ENCODE data around the gene CAB39L. TPM values are rescaled to one million over a fixed set of nuclear protein-coding genes. Genes with fewer than 3 reads are reported as not detected.

The CAB39L gene
- polyA plus RNA-seq (2013) = 23.0 and 24.4 TPM in 2 replicates

- no CpG with 5 or more reads among the region's 53 CpGs for WGBS (ENCODE audit: extremely low coverage, insufficient coverage, insufficient read length)
- peak within 1 kb of the TSS; percentile 77 for H3K27ac ChIP-seq (ENCODE audit: low read depth, low read length)
- H3K27me3 ChIP-seq (ENCODE audit: insufficient read depth, low read length) = no peaks in the 10 kb centered on the region
- H3K4ac ChIP-seq (ENCODE audit: low read depth, low read length) = peak within 1 kb of the TSS; percentile 59
- H2BK5ac ChIP-seq (ENCODE audit: low read depth, low read length, poor library complexity) = peak within 1 kb of the TSS; percentile 80
- peak within 1 kb of the TSS; percentile 35 for H2BK120ac ChIP-seq (ENCODE audit: insufficient read depth, low read length, poor library complexity)
- peak within 1 kb of the TSS; percentile 83 for H4K12ac ChIP-seq (ENCODE audit: low read depth, low read length)
- H3K9me3 ChIP-seq (ENCODE audit: insufficient read depth, low read depth, low read length) = no peaks in the 10 kb centered on the region
- no peak within 1 kb of the TSS for H3K23ac ChIP-seq (ENCODE audit: low read length)
- H3K36me3 ChIP-seq (ENCODE audit: control insufficient read depth in 1 of 2, insufficient read depth in 2 of 2, low read length in 2 of 2) = no peaks in the 10 kb centered on the region
- peak; percentile 99 to 100 for DNase-seq
- peak within 1 kb of the TSS; percentile 87 for H3K9ac ChIP-seq (ENCODE audit: low read length)
- H3K79me1 ChIP-seq (ENCODE audit: low read length) = peaks cover 7% of the 10 kb centered on the region
- peak within 1 kb of the TSS; percentile 88 for H3K18ac ChIP-seq (ENCODE audit: low read length)
- peak within 1 kb of the TSS; percentile 92 for H3K4me3 ChIP-seq (ENCODE audit: low read depth, low read length)
- H3K14ac ChIP-seq (ENCODE audit: low read length) = peak within 1 kb of the TSS; percentile 92
- H4K91ac ChIP-seq (ENCODE audit: low read depth, low read length) = peak within 1 kb of the TSS; percentile 85
- no peak within 1 kb of the TSS for H2BK12ac ChIP-seq (ENCODE audit: low read length)
- H3K79me2 ChIP-seq (ENCODE audit: control insufficient read depth, insufficient read depth, low read length, poor library complexity) = peaks cover 2% of the 10 kb centered on the region
- peak within 1 kb of the TSS; percentile 94 for H4K8ac ChIP-seq (ENCODE audit: low read depth, low read length)
- peak within 1 kb of the TSS; percentile 74 for H2AFZ ChIP-seq (ENCODE audit: insufficient read depth, low read length, poor library complexity)
- H2AK5ac ChIP-seq (ENCODE audit: low read length) = no peak within 1 kb of the TSS
- no peaks in the 10 kb centered on the region for H3K4me1 ChIP-seq (ENCODE audit: control insufficient read depth in 1 of 2, insufficient read depth in 2 of 2, low read length in 2 of 2)
- H3K4me2 ChIP-seq (ENCODE audit: low read length) = peak within 1 kb of the TSS; percentile 75
These were observed at the start of gene CAB39L, which contains the start of gene SETDB2 for GRCh38 chr13:49443704-49444523. Gene CAB39L, minus strand, starts transcription at chr13:49444064. Its CDS starts 61,154 bp downstream, at chr13:49382910. Gene SETDB2, plus strand, starts transcription at chr13:49444274. Its CDS starts 7,620 bp downstream, at chr13:49451894.

GRCh38 chr13:49488563-49488962, 44.7 kb upstream of the CAB39L start:
- Histone ChIP-seq H3K27me3 (ENCODE audit: insufficient read depth, low read length) (no peaks in the 10 kb centered on the region), H3K27ac (ENCODE audit: low read depth, low read length) (no peak overlapping the region), H3K4ac (ENCODE audit: low read depth, low read length) (no peak overlapping the region), H3K14ac (ENCODE audit: low read length) (no peak overlapping the region), H4K8ac (ENCODE audit: low read depth, low read length) (no peak overlapping the region), H3K4me1 (ENCODE audit: control insufficient read depth in 1 of 2, insufficient read depth in 2 of 2, low read length in 2 of 2) (no peaks in the 10 kb centered on the region), H2AK5ac (ENCODE audit: low read length) (no peak overlapping the region), H4K12ac (ENCODE audit: low read depth, low read length) (no peak overlapping the region), H3K79me2 (ENCODE audit: control insufficient read depth, insufficient read depth, low read length, poor library complexity) (no peaks in the 10 kb centered on the region), H2BK120ac (ENCODE audit: insufficient read depth, low read length, poor library complexity) (no peak overlapping the region), H3K23ac (ENCODE audit: low read length) (no peak overlapping the region), H3K9me3 (ENCODE audit: insufficient read depth, low read depth, low read length) (no peaks in the 10 kb centered on the region), H4K91ac (ENCODE audit: low read depth, low read length) (no peak overlapping the region), H3K79me1 (ENCODE audit: low read length) (no peaks in the 10 kb centered on the region), H3K9ac (ENCODE audit: low read length) (no peak overlapping the region), H3K36me3 (ENCODE audit: control insufficient read depth in 1 of 2, insufficient read depth in 2 of 2, low read length in 2 of 2) (peaks cover 1 to 2% of the 10 kb centered on the region in 2 experiments), H3K18ac (ENCODE audit: low read length) (no peak overlapping the region), H3K4me3 (ENCODE audit: low read depth, low read length) (no peak overlapping the region), H2AFZ (ENCODE audit: insufficient read depth, low read length, poor library complexity) (no peak overlapping the region), H3K4me2 (ENCODE audit: low read length) (no peak overlapping the region), H2BK12ac (ENCODE audit: low read length) (no peak overlapping the region), H2BK5ac (ENCODE audit: low read depth, low read length, poor library complexity) (no peak overlapping the region)
- no peak for DNase-seq
- WGBS (ENCODE audit: extremely low coverage, insufficient coverage, insufficient read length) = no CpG with 5 or more reads among the region's 2 CpGs

- Histone ChIP-seq H3K9me3 (ENCODE audit: insufficient read depth, low read depth, low read length) (no peaks in the 10 kb centered on the region), H2BK5ac (ENCODE audit: low read depth, low read length, poor library complexity) (no peak overlapping the region), H3K4me1 (ENCODE audit: control insufficient read depth in 1 of 2, insufficient read depth in 2 of 2, low read length in 2 of 2) (no peaks in the 10 kb centered on the region), H3K36me3 (ENCODE audit: control insufficient read depth in 1 of 2, insufficient read depth in 2 of 2, low read length in 2 of 2) (peaks cover 2 to 4% of the 10 kb centered on the region in 2 experiments), H3K4ac (ENCODE audit: low read depth, low read length) (no peak overlapping the region), H3K79me1 (ENCODE audit: low read length) (no peaks in the 10 kb centered on the region), H3K9ac (ENCODE audit: low read length) (no peak overlapping the region), H2BK12ac (ENCODE audit: low read length) (no peak overlapping the region), H2AFZ (ENCODE audit: insufficient read depth, low read length, poor library complexity) (no peak overlapping the region), H3K14ac (ENCODE audit: low read length) (no peak overlapping the region), H3K4me3 (ENCODE audit: low read depth, low read length) (no peak overlapping the region), H4K12ac (ENCODE audit: low read depth, low read length) (no peak overlapping the region), H2AK5ac (ENCODE audit: low read length) (no peak overlapping the region), H4K91ac (ENCODE audit: low read depth, low read length) (no peak overlapping the region), H3K79me2 (ENCODE audit: control insufficient read depth, insufficient read depth, low read length, poor library complexity) (no peaks in the 10 kb centered on the region), H2BK120ac (ENCODE audit: insufficient read depth, low read length, poor library complexity) (no peak overlapping the region), H3K4me2 (ENCODE audit: low read length) (no peak overlapping the region), H3K18ac (ENCODE audit: low read length) (no peak overlapping the region), H4K8ac (ENCODE audit: low read depth, low read length) (no peak overlapping the region), H3K23ac (ENCODE audit: low read length) (no peak overlapping the region), H3K27me3 (ENCODE audit: insufficient read depth, low read length) (no peaks in the 10 kb centered on the region), H3K27ac (ENCODE audit: low read depth, low read length) (no peak overlapping the region)
- WGBS (ENCODE audit: extremely low coverage, insufficient coverage, insufficient read length) = no CpG with 5 or more reads among the region's 5 CpGs
- no peak for DNase-seq
These were observed 37.9 kb upstream of the CAB39L start for GRCh38 chr13:49481788-49482187.

- Histone ChIP-seq H3K4me2 (ENCODE audit: low read length) (no peak overlapping the region), H3K14ac (ENCODE audit: low read length) (no peak overlapping the region), H3K79me2 (ENCODE audit: control insufficient read depth, insufficient read depth, low read length, poor library complexity) (no peaks in the 10 kb centered on the region), H3K9ac (ENCODE audit: low read length) (no peak overlapping the region), H3K27me3 (ENCODE audit: insufficient read depth, low read length) (no peaks in the 10 kb centered on the region), H2BK5ac (ENCODE audit: low read depth, low read length, poor library complexity) (no peak overlapping the region), H3K36me3 (ENCODE audit: control insufficient read depth in 1 of 2, insufficient read depth in 2 of 2, low read length in 2 of 2) (peaks cover 1 to 5% of the 10 kb centered on the region in 2 experiments), H4K8ac (ENCODE audit: low read depth, low read length) (no peak overlapping the region), H2BK120ac (ENCODE audit: insufficient read depth, low read length, poor library complexity) (no peak overlapping the region), H4K12ac (ENCODE audit: low read depth, low read length) (no peak overlapping the region), H3K23ac (ENCODE audit: low read length) (no peak overlapping the region), H4K91ac (ENCODE audit: low read depth, low read length) (no peak overlapping the region), H3K79me1 (ENCODE audit: low read length) (no peaks in the 10 kb centered on the region), H2AFZ (ENCODE audit: insufficient read depth, low read length, poor library complexity) (no peak overlapping the region), H2AK5ac (ENCODE audit: low read length) (no peak overlapping the region), H3K27ac (ENCODE audit: low read depth, low read length) (no peak overlapping the region), H3K9me3 (ENCODE audit: insufficient read depth, low read depth, low read length) (no peaks in the 10 kb centered on the region), H3K4me3 (ENCODE audit: low read depth, low read length) (no peak overlapping the region), H3K4ac (ENCODE audit: low read depth, low read length) (no peak overlapping the region), H3K4me1 (ENCODE audit: control insufficient read depth in 1 of 2, insufficient read depth in 2 of 2, low read length in 2 of 2) (no peaks in the 10 kb centered on the region), H2BK12ac (ENCODE audit: low read length) (no peak overlapping the region), H3K18ac (ENCODE audit: low read length) (no peak overlapping the region)
- no peak for DNase-seq
- no CpG with 5 or more reads among the region's 7 CpGs for WGBS (ENCODE audit: extremely low coverage, insufficient coverage, insufficient read length)
These were observed 32.7 kb upstream of the CAB39L start for GRCh38 chr13:49476529-49476928.

All from trophoblast cell (in vitro differentiated cells and primary cell).